Inferior parietal cortex (tissue), 1 donor: ENCODE data around the gene KIZ.

Experiments used
- DNase-seq: peaks from one replicate; pipeline ENCODE4 v3.0.0-alpha.2; 2016; ENCODE audit errors: extremely low spot score

The KIZ gene

DNA sequence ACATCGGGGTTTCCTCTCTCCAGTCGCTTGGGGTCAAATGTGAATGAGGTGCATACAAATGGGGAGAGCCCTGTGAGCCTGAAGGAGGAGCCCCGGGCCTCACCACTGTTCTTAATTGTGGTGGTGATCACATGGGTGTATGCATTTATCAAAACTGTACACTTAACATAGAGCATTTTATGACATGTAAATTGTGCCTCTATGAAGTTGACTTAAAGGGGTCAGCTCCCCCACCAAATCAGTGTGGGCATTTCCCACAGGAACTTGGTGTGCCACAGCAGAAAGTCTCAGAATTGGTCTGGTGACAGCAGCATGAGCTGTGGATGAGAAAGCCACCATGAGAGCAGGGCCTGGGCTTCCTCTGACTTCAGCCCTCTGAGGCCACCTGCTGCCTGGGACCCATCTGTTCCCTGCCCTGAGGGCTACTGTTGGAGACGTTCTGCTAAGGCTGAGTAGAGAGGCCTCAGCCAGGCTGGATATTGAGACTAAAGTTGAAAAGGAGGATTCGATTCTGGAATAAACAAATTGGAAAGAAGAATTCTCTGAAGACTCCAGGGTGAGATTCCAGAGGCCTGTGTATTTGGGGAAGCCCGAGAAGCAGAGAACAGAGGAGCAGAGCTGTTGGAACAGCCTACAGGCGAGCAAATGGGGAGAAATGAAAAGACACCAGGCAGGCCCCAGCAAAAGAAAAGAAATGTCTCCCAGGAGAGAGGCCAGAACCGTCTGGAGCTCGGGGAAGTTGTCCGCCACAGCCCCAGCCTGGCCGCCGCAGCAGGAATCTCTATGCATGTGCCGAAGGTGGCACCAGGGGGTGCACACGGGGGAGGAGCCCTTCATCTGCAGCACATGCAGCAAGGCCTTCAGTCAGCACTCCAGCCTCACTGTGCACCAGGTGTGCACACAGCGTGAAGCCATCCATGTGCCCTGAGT lies 139.6 kb downstream of the KIZ start:
- no peak for DNase-seq

DNA sequence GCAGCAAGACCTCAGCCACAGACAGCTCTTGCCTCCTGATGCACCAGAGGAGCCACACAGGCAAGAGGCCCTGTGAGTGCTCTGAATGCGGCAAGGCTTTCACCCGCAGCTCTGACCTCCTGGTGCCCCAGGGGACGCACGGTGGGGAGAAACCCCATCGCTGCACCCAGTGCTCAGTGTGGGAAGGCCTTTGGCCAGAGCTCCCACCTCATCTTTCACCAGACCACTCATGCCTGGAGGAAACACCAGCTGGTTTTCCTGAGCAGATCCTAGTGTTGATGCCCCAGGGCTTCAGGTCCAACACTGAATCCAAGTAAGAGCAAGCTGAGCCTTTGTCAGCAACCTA lies 140.3 kb downstream of the KIZ start:
- DNase-seq: no peak

DNA sequence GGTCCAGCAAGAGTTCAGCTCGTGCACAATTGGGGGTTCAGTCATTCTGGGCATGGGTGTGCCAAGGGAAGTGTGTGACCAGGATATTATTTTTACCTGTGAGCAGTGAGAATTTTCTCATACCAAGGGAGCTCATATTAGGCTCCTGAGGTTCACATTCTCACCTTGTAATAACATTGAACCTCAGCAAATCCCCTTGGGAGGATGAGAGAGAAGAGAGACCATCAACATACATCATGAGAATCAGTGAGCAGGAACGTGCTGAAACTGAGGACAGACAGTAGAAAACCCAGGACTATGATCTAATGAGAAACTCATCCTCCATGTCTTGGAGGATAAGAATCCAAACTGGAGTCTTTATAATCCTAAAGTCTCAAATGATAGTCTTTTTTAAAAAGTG lies 143.9 kb downstream of the KIZ start:
- no peak for DNase-seq

GRCh38 chr20:21270806-21271205 lies 144.9 kb downstream of the KIZ start:
- peak; percentile 18 for DNase-seq

DNA sequence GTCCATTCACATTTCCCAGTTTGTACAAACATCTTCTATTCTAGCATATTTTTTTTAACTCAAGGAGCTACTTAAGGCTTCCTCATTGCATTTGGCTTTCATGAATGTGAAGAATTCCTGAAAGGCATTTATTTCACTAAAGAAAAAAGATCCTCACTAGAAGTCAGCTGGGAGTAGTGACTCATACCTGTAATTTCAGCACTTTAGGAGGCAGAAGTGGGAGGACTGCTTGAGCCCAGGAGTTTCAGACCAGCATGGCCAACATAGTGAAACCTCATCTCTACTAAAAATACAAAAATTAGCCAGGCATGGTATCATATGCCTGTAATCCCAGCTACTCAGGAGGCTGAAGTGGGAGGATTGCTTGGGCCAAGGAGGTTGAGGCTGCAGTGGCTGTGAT lies 146.4 kb downstream of the KIZ start:
- DNase-seq: peak; percentile 27

DNA sequence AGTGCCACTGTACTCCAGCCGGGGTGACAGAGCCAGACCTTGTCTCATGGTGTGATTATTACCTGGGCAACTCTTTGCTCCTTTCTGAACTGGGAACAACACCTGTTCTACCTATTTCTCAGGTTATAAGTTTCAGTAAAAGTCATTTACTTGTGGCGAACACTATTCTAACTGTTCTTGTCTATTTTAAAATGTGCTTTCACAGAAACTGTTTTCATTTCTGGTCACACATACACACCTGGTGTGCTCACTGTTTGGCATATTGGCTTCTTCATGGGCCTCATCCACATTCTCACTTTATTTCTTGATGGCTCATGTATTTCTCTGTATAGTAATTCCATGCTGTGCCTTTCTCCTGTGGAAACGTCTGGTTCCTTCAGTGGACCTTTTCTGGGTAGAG lies 146.8 kb downstream of the KIZ start:
- DNase-seq: no peak

DNA sequence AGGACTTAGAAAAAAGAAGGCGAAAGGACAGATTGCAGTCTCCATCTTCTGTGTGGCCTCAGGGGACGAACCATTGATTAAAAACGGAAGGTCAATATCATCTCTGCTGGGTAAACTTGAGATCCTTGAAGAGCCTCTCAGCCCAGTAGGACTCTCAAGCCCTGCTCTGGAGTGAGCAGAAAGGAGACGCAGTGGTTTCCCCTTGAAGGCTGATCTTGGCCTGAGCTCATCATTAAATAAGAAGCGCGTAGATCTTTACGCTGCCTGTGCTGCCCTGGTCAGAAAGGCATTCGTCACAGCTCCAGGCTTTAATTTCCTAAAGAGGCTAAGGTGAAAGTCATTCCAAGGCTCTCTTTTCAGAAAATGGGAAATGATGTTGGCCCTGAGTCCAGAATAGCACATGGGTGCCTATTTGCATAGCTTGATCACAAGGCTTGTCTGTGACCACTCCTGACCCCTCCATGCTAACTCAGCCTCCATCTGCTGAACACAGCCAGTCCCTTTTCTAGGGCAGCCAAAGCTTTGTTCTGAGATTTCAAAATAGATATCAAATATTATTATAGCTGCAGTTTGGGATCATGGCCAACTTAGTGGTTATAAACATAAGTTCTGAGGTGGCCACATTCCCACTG lies 148.0 kb downstream of the KIZ start:
- DNase-seq: no peak

DNA sequence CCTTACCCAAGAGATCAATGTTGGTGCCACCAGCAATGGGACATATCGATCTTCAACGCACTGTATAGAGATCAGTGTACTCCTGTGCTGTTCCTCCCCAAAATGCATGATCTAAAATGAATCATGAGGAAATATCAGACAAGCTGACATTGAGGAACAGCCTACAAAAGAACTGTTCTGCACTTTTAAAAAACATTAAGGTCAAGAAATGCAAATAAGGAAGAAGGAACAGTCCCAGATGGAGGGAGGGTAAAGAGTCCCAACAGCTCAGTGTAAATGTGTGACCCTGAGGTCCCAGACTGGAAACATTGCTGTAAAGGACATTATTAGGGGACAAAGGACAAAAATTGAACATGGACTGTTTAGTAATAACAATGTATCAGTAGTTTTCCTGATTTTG lies 152.9 kb downstream of the KIZ start:
- no peak for DNase-seq

GRCh38 chr20:21279706-21280521 lies 154.0 kb downstream of the KIZ start:
- no peak for DNase-seq

GRCh38 chr20:21280522-21281016 lies 154.7 kb downstream of the KIZ start:
- DNase-seq: peak; percentile 9

- DNase-seq: no peak
These were observed 160.9 kb downstream of the KIZ start for GRCh38 chr20:21286775-21287174.

GRCh38 chr20:21288587-21289370 lies 162.9 kb downstream of the KIZ start:
- DNase-seq: no peak

GRCh38 chr20:21289651-21290050 lies 163.8 kb downstream of the KIZ start:
- no peak for DNase-seq

DNA sequence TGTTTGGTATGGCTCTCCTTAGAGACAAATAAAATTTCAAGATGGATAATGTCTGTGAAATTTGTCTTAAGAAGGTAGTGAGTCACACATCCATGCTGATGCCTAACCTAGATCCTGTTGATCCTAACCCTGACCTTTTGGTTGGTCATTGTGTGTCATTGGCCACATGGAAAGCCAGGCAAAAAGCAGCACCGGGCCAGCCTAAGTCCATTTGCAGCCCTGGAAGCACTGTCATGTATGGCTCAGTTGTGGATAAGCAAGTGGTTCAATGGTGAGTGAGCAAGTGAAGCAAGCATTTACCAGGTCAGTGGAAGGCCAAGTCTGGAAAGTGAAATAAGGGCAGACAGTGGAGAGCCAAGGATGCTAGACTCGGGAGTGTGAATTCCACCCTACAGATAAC lies 165.1 kb downstream of the KIZ start:
- no peak for DNase-seq

DNA sequence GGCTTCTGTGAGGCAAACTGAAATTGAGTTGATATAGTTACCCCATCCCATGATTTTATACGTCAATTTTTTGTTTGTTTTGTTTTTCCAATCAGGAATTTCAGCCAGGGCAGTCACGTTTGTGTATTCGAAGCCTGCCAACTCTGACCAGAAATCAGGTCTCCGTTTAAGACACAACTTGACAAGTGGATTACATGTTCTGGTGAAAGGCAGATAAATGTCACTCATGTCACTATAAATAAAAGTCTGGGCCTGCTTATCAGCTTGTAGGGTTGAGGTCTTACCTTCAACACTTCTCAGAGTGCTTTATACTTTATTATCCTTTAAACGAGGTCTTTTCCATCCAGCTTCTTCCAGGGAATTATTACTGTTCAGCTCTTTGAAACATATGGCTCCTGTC lies 168.9 kb downstream of the KIZ start:
- no peak for DNase-seq
